PFSK-1 (cell line): ENCODE measurements around the gene TBX4.

Experiments
- FOXP2 ChIP-seq: optimal IDR thresholded peaks from 2 replicates; pipeline ENCODE3; 2011; ENCODE audit warnings: borderline replicate concordance, control low read depth, inconsistent platforms; ENCODE audit not compliant: insufficient read depth; ENCODE audit errors: extremely low read length, extremely low read depth
- POLR2AphosphoS5 ChIP-seq: IDR thresholded peaks from 2 replicates; pipeline ENCODE4 v1.6.1; 2012; ENCODE audit warnings: low read depth, mild to moderate bottlenecking, control low read depth, low read length, moderate library complexity
- REST ChIP-seq, 2 experiments: IDR thresholded peaks; 2 replicates each; pipeline versions ENCODE4 v1.6.1 to v1.8.0; 2011 to 2012; ENCODE audit warnings: low read depth in 2 of 2, low read length in 2 of 2, control low read depth in 1 of 2, inconsistent platforms in 1 of 2, mild to moderate bottlenecking in 1 of 2, moderate library complexity in 1 of 2; ENCODE audit not compliant: insufficient read depth in 1 of 2
- SIN3A ChIP-seq: IDR thresholded peaks from 2 replicates; pipeline ENCODE4 v1.6.1; 2012; ENCODE audit warnings: mild to moderate bottlenecking, low read length, moderate library complexity, borderline replicate concordance; ENCODE audit not compliant: insufficient read depth
- TAF1 ChIP-seq: IDR thresholded peaks from 2 replicates; pipeline ENCODE4 v1.6.1; 2012; ENCODE audit warnings: low read length, control low read depth, borderline replicate concordance; ENCODE audit not compliant: insufficient read depth

The TBX4 gene

GRCh38 chr17:61450641-61451537 lies 1.3 kb upstream of the TBX4 start:
- TF ChIP-seq REST (IDR thresholded peaks at IDR 0.05; ENCODE audit: insufficient read depth in 1 of 2, low read depth in 2 of 2, low read length in 2 of 2) (no peak), TAF1 (no peak), SIN3A (no peak), FOXP2 (no peak), POLR2AphosphoS5 (no peak)

- TF ChIP-seq SIN3A (no peak), FOXP2 (no peak), TAF1 (no peak), POLR2AphosphoS5 (no peak), REST (IDR thresholded peaks at IDR 0.05; ENCODE audit: insufficient read depth in 1 of 2, low read depth in 2 of 2, low read length in 2 of 2) (no peak)
Observed at GRCh38 chr17:61451538-61452300, 503 bp upstream of the TBX4 start.

- TF ChIP-seq REST (IDR thresholded peaks at IDR 0.05; ENCODE audit: insufficient read depth in 1 of 2, low read depth in 2 of 2, low read length in 2 of 2) (no peak), POLR2AphosphoS5 (no peak), FOXP2 (no peak), TAF1 (no peak), SIN3A (no peak)
Observed at GRCh38 chr17:61453566-61454380, 1.6 kb downstream of the TBX4 start.

- TF ChIP-seq REST (IDR thresholded peaks at IDR 0.05; ENCODE audit: insufficient read depth in 1 of 2, low read depth in 2 of 2, low read length in 2 of 2) = no peak
- TF ChIP-seq TAF1 = no peak
- no peak for TF ChIP-seq POLR2AphosphoS5
- TF ChIP-seq SIN3A = no peak
- TF ChIP-seq FOXP2 = no peak
Observed at GRCh38 chr17:61454381-61455323, 2.4 kb downstream of the TBX4 start.
